HepG2 (cell line): ENCODE results near the gene GRK6. TPM values are rescaled to one million over a fixed set of nuclear protein-coding genes. Genes with fewer than 3 reads are reported as not detected.

Experiments used
- CSRNP1 ChIP-seq: sonication (generic); formaldehyde crosslinking; IDR thresholded peaks from 2 replicates; pipeline ENCODE4 v1.8.1; 2023; ENCODE audit warnings: mild to moderate bottlenecking, missing genetic modification reagents
- KDM6A ChIP-seq: IDR thresholded peaks from 2 replicates; pipeline ENCODE4 v1.6.1; 2016; ENCODE audit warnings: low read depth
- MIXL1 ChIP-seq: IDR thresholded peaks from 2 replicates; pipeline ENCODE4 v1.6.1; 2016
- MYC ChIP-seq: sonication (generic); formaldehyde crosslinking; IDR thresholded peaks from 2 replicates; pipeline ENCODE4 v1.9.0; 2021; ENCODE audit warnings: missing genetic modification reagents, borderline replicate concordance
- NCOA1 ChIP-seq: sonication (generic); formaldehyde crosslinking; IDR thresholded peaks from 2 replicates; pipeline ENCODE4 v1.9.0; 2021; ENCODE audit warnings: missing genetic modification reagents
- PITX1 ChIP-seq: sonication (generic); formaldehyde crosslinking; IDR thresholded peaks from 2 replicates; pipeline ENCODE4 v1.5.1; 2020; ENCODE audit warnings: mild to moderate bottlenecking, missing genetic modification reagents
- SMARCC2 ChIP-seq: fragments of 450-650 bp; IDR thresholded peaks from 2 replicates; pipeline ENCODE4 v1.6.1; 2017; ENCODE audit warnings: antibody characterized with exemption, mild to moderate bottlenecking
- SSRP1 ChIP-seq: IDR thresholded peaks from 2 replicates; pipeline ENCODE4 v1.6.1; 2016; ENCODE audit warnings: control low read depth
- TEAD2 ChIP-seq: sonication (generic); formaldehyde crosslinking; IDR thresholded peaks from 2 replicates; pipeline ENCODE4 v1.9.0; 2021; ENCODE audit warnings: missing genetic modification reagents
- TRIM24 ChIP-seq: sonication (generic); formaldehyde crosslinking; IDR thresholded peaks from 2 replicates; pipeline ENCODE4 v1.8.0; 2022; ENCODE audit warnings: mild to moderate bottlenecking, missing genetic modification reagents
- UBTF ChIP-seq: sonication (generic); formaldehyde crosslinking; IDR thresholded peaks from 2 replicates; pipeline ENCODE4 v1.4.0; 2020; ENCODE audit warnings: mild to moderate bottlenecking, missing genetic modification reagents
- USF2 ChIP-seq, 2 experiments: sonication (generic) in 1 of 2; formaldehyde crosslinking in 1 of 2; IDR thresholded peaks; 2 replicates each; pipeline versions ENCODE4 v1.5.1 to v1.6.1; 2011 to 2020; ENCODE audit warnings: borderline replicate concordance in 1 of 2, low read depth in 1 of 2, low read length in 1 of 2, mild to moderate bottlenecking in 1 of 2, missing genetic modification reagents in 1 of 2, moderate library complexity in 1 of 2
- ZBTB34 ChIP-seq: sonication (generic); formaldehyde crosslinking; IDR thresholded peaks from 2 replicates; pipeline ENCODE4 v1.8.0; 2022; ENCODE audit warnings: mild to moderate bottlenecking, missing genetic modification reagents
- ZFP62 ChIP-seq: sonication (generic); formaldehyde crosslinking; IDR thresholded peaks from 2 replicates; pipeline ENCODE4 v1.4.0; 2020; ENCODE audit warnings: missing genetic modification reagents
- ZIK1 ChIP-seq: sonication (generic); formaldehyde crosslinking; IDR thresholded peaks from 2 replicates; pipeline ENCODE4 v1.5.0; 2020; ENCODE audit warnings: mild to moderate bottlenecking, low read depth, missing genetic modification reagents, borderline replicate concordance
- ZMYM2 ChIP-seq: sonication (generic); formaldehyde crosslinking; IDR thresholded peaks from 2 replicates; pipeline ENCODE4 v1.8.0; 2022; ENCODE audit warnings: mild to moderate bottlenecking, missing genetic modification reagents
- ZNF253 ChIP-seq: sonication (generic); formaldehyde crosslinking; IDR thresholded peaks from 2 replicates; pipeline ENCODE4 v1.8.0; 2022; ENCODE audit warnings: mild to moderate bottlenecking, missing genetic modification reagents, borderline replicate concordance
- ZNF383 ChIP-seq: sonication (generic); formaldehyde crosslinking; IDR thresholded peaks from 2 replicates; pipeline ENCODE4 v1.4.0; 2020; ENCODE audit warnings: missing genetic modification reagents, mild to moderate bottlenecking, borderline replicate concordance
- ZNF484 ChIP-seq: sonication (generic); formaldehyde crosslinking; IDR thresholded peaks from 2 replicates; pipeline ENCODE4 v1.5.1; 2020; ENCODE audit warnings: mild to moderate bottlenecking, low read depth, missing genetic modification reagents, borderline replicate concordance
- ZNF619 ChIP-seq: sonication (generic); formaldehyde crosslinking; IDR thresholded peaks from 2 replicates; pipeline ENCODE4 v1.4.0; 2020; ENCODE audit warnings: mild to moderate bottlenecking, missing genetic modification reagents
- ZNF891 ChIP-seq: sonication (generic); formaldehyde crosslinking; IDR thresholded peaks from 2 replicates; pipeline ENCODE4 v1.5.0; 2020; ENCODE audit warnings: mild to moderate bottlenecking, missing genetic modification reagents
- polyA plus RNA-seq, 8 experiments: library from polyadenylated mRNA; depleted of rRNA in 3 of 8; stranded (reverse) in 7 of 8; unstranded in 1 of 8; fragments of >200 nt; fragmentation: Illumina TruSeq in 4 of 8; extraction: Trizol in 4 of 8; gene quantifications; 2 replicates each; pipeline versions ENCODE4 v1.2.1 to v1.2.3, GENCODE V29; 2011 to 2016; ENCODE audit warnings: low read depth in 4 of 8, missing spikeins in 1 of 8, mixed read lengths in 1 of 8; ENCODE audit not compliant: insufficient read depth in 1 of 8
- total RNA-seq, 5 experiments: library from RNA; depleted of rRNA; stranded (reverse); fragments of >200 nt; fragmentation: Illumina TruSeq; extraction: Trizol; gene quantifications; 2 replicates each; pipeline ENCODE4 v1.2.3, GENCODE V29; 2016; ENCODE audit warnings: low read depth in 1 of 5

Gene GRK6
- total and polyA plus RNA-seq, 2 of the 13 experiments (the other 11 are each of a cell fraction or from before 2014, with no cell fraction given), result 13.2 to 19.9 TPM

GRCh38 chr5:177378884-177379883 lies 47.3 kb upstream of the GRK6 start (continued):
- TF ChIP-seq SMARCC2, result no peak
- peak; percentile 91 for TF ChIP-seq MIXL1 (CRISPR knock-in tag)
- TF ChIP-seq TEAD2, result no peak
- TF ChIP-seq ZIK1 (CRISPR knock-in tag), result no peak
- no peak for TF ChIP-seq ZMYM2
- peak; percentile 83 for TF ChIP-seq SSRP1 (CRISPR knock-in tag)
- no peak for TF ChIP-seq CSRNP1 (CRISPR knock-in tag)
- TF ChIP-seq KDM6A, result 0 out of 2 replicates have a peak, but pooled peaks have one; percentile 30
- TF ChIP-seq PITX1 (CRISPR knock-in tag), result peak; percentile 63
- no peak for TF ChIP-seq ZNF253 (CRISPR knock-in tag)
- TF ChIP-seq ZNF891 (CRISPR knock-in tag), result peak; percentile 44; the same call in 1 of the 2 replicates
- peak; percentile 82 for TF ChIP-seq MYC (CRISPR knock-in tag)
- TF ChIP-seq USF2 (IDR thresholded peaks at IDR 0.05; ENCODE audit: low read depth, low read length), result no peak
- peak; percentile 34 for TF ChIP-seq USF2 (CRISPR knock-in tag; IDR thresholded peaks at IDR 0.05; ENCODE audit: borderline replicate concordance)
- TF ChIP-seq ZNF383 (CRISPR knock-in tag), result no peak
- no peak for TF ChIP-seq ZFP62 (CRISPR knock-in tag)
- no peak; the same call in 1 of the 2 replicates for TF ChIP-seq ZBTB34 (CRISPR knock-in tag)
- TF ChIP-seq UBTF (CRISPR knock-in tag), result peak; percentile 68
- no peak for TF ChIP-seq TRIM24 (CRISPR knock-in tag)
- 0 out of 2 replicates have a peak, but pooled peaks have one; percentile 23 for TF ChIP-seq NCOA1
- no peak for TF ChIP-seq ZNF484 (CRISPR knock-in tag)
- no peak for TF ChIP-seq ZNF619 (CRISPR knock-in tag)
